ENCODE data around the gene CTNNA2. TPM values are rescaled to one million over a fixed set of nuclear protein-coding genes. Genes with fewer than 3 reads are reported as not detected.

CTNNA2 gene
- polyA plus RNA-seq, 1 experiment = not detected

- Histone ChIP-seq H3K9me3 (ENCODE audit: control insufficient read depth, insufficient read depth, low read length) (no peaks in the 10 kb centered on the region), H3K27me3 (ENCODE audit: control insufficient read depth, insufficient read depth, low read length) (no peaks in the 10 kb centered on the region), H3K27ac (ENCODE audit: low read depth, low read length) (no peak overlapping the region), H3K4me3 (ENCODE audit: low read depth, low read length) (no peak overlapping the region)
- DNase-seq (ENCODE audit: low read depth, low spot score) = no peak
- CTCF ChIA-PET = no interaction called here
- POLR2A ChIA-PET = no interaction called here
- no peak for TF ChIP-seq CTCF (IDR thresholded peaks at IDR 0.05; ENCODE audit: low read depth, low read length)
These were observed 1033.9 kb downstream of the CTNNA2 start for GRCh38 chr2:80546766-80547165.

DNA sequence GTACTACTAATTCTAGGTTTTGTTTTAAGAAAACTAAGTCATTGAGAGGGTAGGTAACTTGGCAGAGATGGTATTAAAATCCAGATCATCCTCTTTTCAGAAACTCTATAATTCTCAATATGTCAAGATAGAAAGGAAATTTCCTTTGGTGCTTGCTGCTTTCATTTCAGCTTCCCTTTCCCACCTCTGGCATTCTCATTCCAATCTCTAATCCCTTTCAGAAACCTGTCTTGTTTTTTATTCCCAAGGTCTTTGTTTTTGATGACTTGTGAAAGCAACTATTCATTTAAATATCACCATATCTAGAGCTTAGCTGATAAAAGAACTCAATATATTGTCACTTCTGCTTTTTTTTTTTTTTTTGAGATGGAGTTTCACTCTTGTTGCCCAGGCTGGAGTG is 1034.5 kb downstream of the CTNNA2 start:
- ChIA-PET CTCF (no interaction called here), POLR2A (no interaction called here)
- TF ChIP-seq CTCF (IDR thresholded peaks at IDR 0.05; ENCODE audit: low read depth, low read length) = no peak
- Histone ChIP-seq H3K27me3 (ENCODE audit: control insufficient read depth, insufficient read depth, low read length) (no peaks in the 10 kb centered on the region), H3K9me3 (ENCODE audit: control insufficient read depth, insufficient read depth, low read length) (no peaks in the 10 kb centered on the region), H3K27ac (ENCODE audit: low read depth, low read length) (no peak overlapping the region), H3K4me3 (ENCODE audit: low read depth, low read length) (no peak overlapping the region)
- DNase-seq (ENCODE audit: low read depth, low spot score) = no peak

GRCh38 chr2:80548469-80548868 is 1035.6 kb downstream of the CTNNA2 start:
- no peak overlapping the region for H3K27ac ChIP-seq (ENCODE audit: low read depth, low read length)
- POLR2A ChIA-PET = no interaction called here
- no peaks in the 10 kb centered on the region for H3K9me3 ChIP-seq (ENCODE audit: control insufficient read depth, insufficient read depth, low read length)
- TF ChIP-seq CTCF (IDR thresholded peaks at IDR 0.05; ENCODE audit: low read depth, low read length) = no peak
- H3K4me3 ChIP-seq (ENCODE audit: low read depth, low read length) = no peak overlapping the region
- CTCF ChIA-PET = no interaction called here
- H3K27me3 ChIP-seq (ENCODE audit: control insufficient read depth, insufficient read depth, low read length) = no peaks in the 10 kb centered on the region
- DNase-seq (ENCODE audit: low read depth, low spot score) = no peak

- no peaks in the 10 kb centered on the region for H3K27me3 ChIP-seq (ENCODE audit: control insufficient read depth, insufficient read depth, low read length)
- H3K9me3 ChIP-seq (ENCODE audit: control insufficient read depth, insufficient read depth, low read length) = no peaks in the 10 kb centered on the region
- TF ChIP-seq CTCF (IDR thresholded peaks at IDR 0.05; ENCODE audit: low read depth, low read length) = no peak
- POLR2A ChIA-PET = no interaction called here
- no peak overlapping the region for H3K27ac ChIP-seq (ENCODE audit: low read depth, low read length)
- CTCF ChIA-PET = no interaction called here
- no peak overlapping the region for H3K4me3 ChIP-seq (ENCODE audit: low read depth, low read length)
- no peak for DNase-seq (ENCODE audit: low read depth, low spot score)
These were observed 1037.0 kb downstream of the CTNNA2 start for GRCh38 chr2:80549901-80550300.

- no peak for TF ChIP-seq CTCF (IDR thresholded peaks at IDR 0.05; ENCODE audit: low read depth, low read length)
- Histone ChIP-seq H3K27ac (ENCODE audit: low read depth, low read length) (no peak overlapping the region), H3K9me3 (ENCODE audit: control insufficient read depth, insufficient read depth, low read length) (no peaks in the 10 kb centered on the region), H3K4me3 (ENCODE audit: low read depth, low read length) (no peak overlapping the region), H3K27me3 (ENCODE audit: control insufficient read depth, insufficient read depth, low read length) (no peaks in the 10 kb centered on the region)
- no peak for DNase-seq (ENCODE audit: low read depth, low spot score)
- ChIA-PET POLR2A (no interaction called here), CTCF (no interaction called here)
These were observed 1047.5 kb downstream of the CTNNA2 start for GRCh38 chr2:80560326-80560725.
